Thyroid gland (tissue), 4 donors: ENCODE data around the gene EHD3.

Experiments used
- POLR2A ChIP-seq, 2 donors: fragments of 450-650 bp; IDR thresholded peaks; one replicate each; pipeline ENCODE4 v1.6.1; 2017; ENCODE audit warnings: antibody characterized with exemption in 2 of 2, mild to moderate bottlenecking in 2 of 2, moderate library complexity in 1 of 2
- TF ChIP-seq, protein P1 (sequence below), 6 experiments: fragments of 200-600 bp in 3 of 6; fragments of 450-650 bp in 3 of 6; sonication (generic) in 3 of 6; IDR thresholded peaks; one replicate each; pipeline ENCODE4 v1.5.1; 2016 to 2019; ENCODE audit warnings: antibody characterized with exemption in 6 of 6, mild to moderate bottlenecking in 2 of 6, inconsistent platforms in 1 of 6, moderate library complexity in 1 of 6

DNA sequence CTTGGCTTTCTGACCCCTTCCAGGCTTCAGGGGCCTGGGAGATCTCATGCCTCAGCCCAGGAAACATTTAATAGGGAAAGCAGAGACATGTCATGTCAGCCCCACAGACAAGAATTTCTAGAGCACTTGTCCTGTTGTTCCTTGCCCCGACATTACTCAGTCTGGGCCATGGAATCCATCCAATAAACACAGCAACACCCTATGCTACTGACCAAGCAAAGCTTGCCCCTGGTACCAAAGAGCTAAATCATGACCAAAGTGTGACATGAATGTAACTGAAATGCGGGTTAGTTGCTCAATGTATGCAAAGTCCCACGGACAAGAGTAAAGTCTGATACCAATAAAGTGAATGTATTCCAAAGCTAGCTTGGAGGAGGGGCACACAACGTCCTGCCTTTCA lies 35.1 kb downstream of the EHD3 start:
- TF ChIP-seq, protein P1, sequence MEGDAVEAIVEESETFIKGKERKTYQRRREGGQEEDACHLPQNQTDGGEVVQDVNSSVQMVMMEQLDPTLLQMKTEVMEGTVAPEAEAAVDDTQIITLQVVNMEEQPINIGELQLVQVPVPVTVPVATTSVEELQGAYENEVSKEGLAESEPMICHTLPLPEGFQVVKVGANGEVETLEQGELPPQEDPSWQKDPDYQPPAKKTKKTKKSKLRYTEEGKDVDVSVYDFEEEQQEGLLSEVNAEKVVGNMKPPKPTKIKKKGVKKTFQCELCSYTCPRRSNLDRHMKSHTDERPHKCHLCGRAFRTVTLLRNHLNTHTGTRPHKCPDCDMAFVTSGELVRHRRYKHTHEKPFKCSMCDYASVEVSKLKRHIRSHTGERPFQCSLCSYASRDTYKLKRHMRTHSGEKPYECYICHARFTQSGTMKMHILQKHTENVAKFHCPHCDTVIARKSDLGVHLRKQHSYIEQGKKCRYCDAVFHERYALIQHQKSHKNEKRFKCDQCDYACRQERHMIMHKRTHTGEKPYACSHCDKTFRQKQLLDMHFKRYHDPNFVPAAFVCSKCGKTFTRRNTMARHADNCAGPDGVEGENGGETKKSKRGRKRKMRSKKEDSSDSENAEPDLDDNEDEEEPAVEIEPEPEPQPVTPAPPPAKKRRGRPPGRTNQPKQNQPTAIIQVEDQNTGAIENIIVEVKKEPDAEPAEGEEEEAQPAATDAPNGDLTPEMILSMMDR (IDR thresholded peaks at IDR 0.05) = no peak
- TF ChIP-seq POLR2A (IDR thresholded peaks at IDR 0.05) = no peak
